HepG2 (cell line): Measurements from ENCODE around the gene JPT1. TPM values are rescaled to one million over a fixed set of nuclear protein-coding genes. Genes with fewer than 3 reads are reported as not detected.

Experiments used
- ATAC-seq: fragments of 200-7000 bp; cut with Tn5 transposase; 3 replicates; pipeline ENCODE4 v1.9.1; 2020; ENCODE audit warnings: mild to moderate bottlenecking, moderate library complexity
- BruUV-seq: library from RNA; stranded (reverse); fragments of 400-500 nt; replicated peaks from 2 replicates; lab custom pipeline; 2021; lab: Mats Ljungman, UMichigan
- CTCF ChIA-PET: fragments of 300-600 bp; formaldehyde crosslinking; extraction: SDS; loops from one replicate; lab custom pipeline; 2021; ENCODE audit warnings: low total read pairs, inconsistent platforms, low intra/inter-chr PET ratio; lab: Yijun Ruan, JAX
- POLR2A ChIA-PET: fragments of 350-600 bp; sonication (Branson Sonifier 250); formaldehyde crosslinking; loops from one replicate; lab custom pipeline; 2020; ENCODE audit warnings: antibody characterized with exemption, inconsistent platforms; lab: Yijun Ruan, JAX
- DNase-seq: peaks from one replicate; pipeline ENCODE4 v3.0.0-alpha.2; 2015; ENCODE audit warnings: low spot score
- FAIRE-seq: peaks from 3 replicates; lab custom pipeline; 2011; peaks lifted over from hg19 to GRCh38; lab: Jason Lieb, UNC
- H2AFZ ChIP-seq: one replicate; pipeline ENCODE4 v1.6.1; 2011; ENCODE audit warnings: low read length, inconsistent platforms
- H3K27ac ChIP-seq: fragments of 300-600 bp; 3 replicates; pipeline ENCODE4 v1.8.0; 2011; ENCODE audit warnings: mixed run types, mild to moderate bottlenecking, mixed read lengths, low read length, inconsistent platforms; ENCODE audit not compliant: insufficient read depth; ENCODE audit errors: extremely low read length
- H3K27me3 ChIP-seq, 2 experiments: fragments of 200-600 bp in 1 of 2; 2 replicates in 1 of 2; 3 replicates in 1 of 2; pipeline versions ENCODE4 v1.6.0 to v1.8.0; 2011; ENCODE audit warnings: low read length in 2 of 2, mild to moderate bottlenecking in 2 of 2, moderate library complexity in 2 of 2, inconsistent platforms in 1 of 2; ENCODE audit not compliant: insufficient read depth in 2 of 2, control insufficient read depth in 1 of 2
- H3K36me3 ChIP-seq, 2 experiments: fragments of 200-600 bp in 1 of 2; replicated peaks in 1 of 2; 2 replicates in 1 of 2; 3 replicates in 1 of 2; pipeline versions ENCODE4 v1.5.1 to v1.8.0; 2011; ENCODE audit warnings: low read length in 2 of 2, inconsistent platforms in 1 of 2; ENCODE audit not compliant: insufficient read depth in 2 of 2, control insufficient read depth in 1 of 2
- H3K4me1 ChIP-seq: 2 replicates; pipeline ENCODE4 v1.5.1; 2012; ENCODE audit warnings: low read length, inconsistent platforms; ENCODE audit not compliant: insufficient read depth
- H3K4me2 ChIP-seq: 2 replicates; pipeline ENCODE4 v1.6.0; 2011; ENCODE audit warnings: low read depth, low read length, inconsistent platforms
- H3K4me3 ChIP-seq, 3 experiments: fragments of 200-600 bp in 1 of 3; sonication (generic), shearing (Covaris generic) in 1 of 3; replicated peaks in 1 of 3; 2 replicates each; pipeline ENCODE4 v1.5.1; 2011 to 2016; ENCODE audit warnings: low read length in 3 of 3, inconsistent platforms in 2 of 3, low read depth in 2 of 3, mild to moderate bottlenecking in 2 of 3, control low read depth in 1 of 3, mixed read lengths in 1 of 3; ENCODE audit not compliant: insufficient read depth in 1 of 3
- H3K79me2 ChIP-seq: one replicate; pipeline ENCODE4 v1.6.1; 2011; ENCODE audit warnings: low read length, inconsistent platforms; ENCODE audit not compliant: insufficient read depth
- H3K9ac ChIP-seq: 2 replicates; pipeline ENCODE4 v1.6.0; 2011; ENCODE audit warnings: mild to moderate bottlenecking, low read depth, low read length, inconsistent platforms; ENCODE audit not compliant: insufficient read depth
- H3K9me3 ChIP-seq: 2 replicates; pipeline ENCODE4 v1.5.1; 2012; ENCODE audit warnings: mild to moderate bottlenecking, low read length
- H4K20me1 ChIP-seq: 2 replicates; pipeline ENCODE4 v1.6.0; 2011; ENCODE audit warnings: inconsistent platforms, mild to moderate bottlenecking, low read length, moderate library complexity; ENCODE audit not compliant: insufficient read depth
- CREB1 ChIP-seq, 2 experiments: fragments of 450-650 bp in 1 of 2; IDR thresholded peaks; 2 replicates each; pipeline ENCODE4 v1.6.1; 2016 to 2017; ENCODE audit warnings: control low read depth in 1 of 2, mild to moderate bottlenecking in 1 of 2, missing compliant biosample characterization in 1 of 2, missing genetic modification characterization in 1 of 2
- CSRNP1 ChIP-seq: sonication (generic); formaldehyde crosslinking; IDR thresholded peaks from 2 replicates; pipeline ENCODE4 v1.8.1; 2023; ENCODE audit warnings: mild to moderate bottlenecking, missing genetic modification reagents
- EEA1 ChIP-seq: sonication (generic); formaldehyde crosslinking; IDR thresholded peaks from 2 replicates; pipeline ENCODE4 v1.5.1; 2020; ENCODE audit warnings: mild to moderate bottlenecking, missing genetic modification reagents, borderline replicate concordance
- HMG20B ChIP-seq: conservative IDR thresholded peaks from 2 replicates; pipeline ENCODE4 v1.6.1; 2016; ENCODE audit warnings: missing genetic modification reagents, missing compliant biosample characterization
- MED13 ChIP-seq: sonication (generic); formaldehyde crosslinking; IDR thresholded peaks from 2 replicates; pipeline ENCODE4 v1.5.0; 2020; ENCODE audit warnings: missing genetic modification reagents
- PHF5A ChIP-seq: IDR thresholded peaks from one replicate; pipeline ENCODE4 v1.6.1; 2018; ENCODE audit warnings: low read depth, missing genetic modification reagents; ENCODE audit not compliant: unreplicated experiment
- SRY ChIP-seq: sonication (generic); formaldehyde crosslinking; IDR thresholded peaks from 2 replicates; pipeline ENCODE4 v1.8.0; 2022; ENCODE audit warnings: mild to moderate bottlenecking, missing genetic modification reagents
- TBP ChIP-seq: sonication (generic); formaldehyde crosslinking; IDR thresholded peaks from 2 replicates; pipeline ENCODE4 v1.5.0; 2020; ENCODE audit warnings: missing genetic modification reagents
- TOPORS ChIP-seq: sonication (generic); formaldehyde crosslinking; IDR thresholded peaks from 2 replicates; pipeline ENCODE4 v1.8.0; 2023; ENCODE audit warnings: mild to moderate bottlenecking, missing genetic modification reagents
- TP53 ChIP-seq: sonication (generic); formaldehyde crosslinking; conservative IDR thresholded peaks from 2 replicates; pipeline ENCODE4 v1.4.0; 2020; ENCODE audit warnings: missing genetic modification reagents
- ZNF605 ChIP-seq: sonication (generic); formaldehyde crosslinking; IDR thresholded peaks from 2 replicates; pipeline ENCODE4 v1.8.0; 2022; ENCODE audit warnings: mild to moderate bottlenecking, missing genetic modification reagents
- ZNF616 ChIP-seq: sonication (generic); formaldehyde crosslinking; IDR thresholded peaks from 2 replicates; pipeline ENCODE4 v1.5.0; 2020; ENCODE audit warnings: low read depth, mild to moderate bottlenecking, missing genetic modification reagents
- WGBS: methylation state at CpG from one replicate; pipeline ENCODE4 v1.1.6; 2017; ENCODE audit warnings: low lambda C conversion rate; 5-methylcytosine and 5-hydroxymethylcytosine counted together
- in situ Hi-C: cut with HindIII; loops from 2 replicates; pipeline ENCODE4 v1.10.0; 2017; ENCODE audit warnings: low pct_unique_long_range_greater_than_20kb; ENCODE audit not compliant: extremely low pct_ligation_motif_present
- intact Hi-C: fragments of 100-400 bp; cut with micrococcal nuclease; formaldehyde crosslinking; loops from one replicate; pipeline ENCODE4 v1.10.0; 2022; ENCODE audit not compliant: unreplicated experiment
- polyA plus RNA-seq, 8 experiments: library from polyadenylated mRNA; depleted of rRNA in 3 of 8; stranded (reverse) in 7 of 8; unstranded in 1 of 8; fragments of >200 nt; fragmentation: Illumina TruSeq in 4 of 8; extraction: Trizol in 4 of 8; gene quantifications; 2 replicates each; pipeline versions ENCODE4 v1.2.1 to v1.2.3, GENCODE V29; 2011 to 2016; ENCODE audit warnings: low read depth in 4 of 8, missing spikeins in 1 of 8, mixed read lengths in 1 of 8; ENCODE audit not compliant: insufficient read depth in 1 of 8
- total RNA-seq, 5 experiments: library from RNA; depleted of rRNA; stranded (reverse); fragments of >200 nt; fragmentation: Illumina TruSeq; extraction: Trizol; gene quantifications; 2 replicates each; pipeline ENCODE4 v1.2.3, GENCODE V29; 2016; ENCODE audit warnings: low read depth in 1 of 5
- TF ChIP-seq, protein P1 (sequence below): sonication (generic); formaldehyde crosslinking; IDR thresholded peaks from 2 replicates; pipeline ENCODE4 v1.5.0; 2020; ENCODE audit warnings: mild to moderate bottlenecking, low read depth, missing genetic modification reagents, borderline replicate concordance
- TF ChIP-seq, protein P2 (sequence below): sonication (generic); formaldehyde crosslinking; IDR thresholded peaks from 2 replicates; pipeline ENCODE4 v1.8.0; 2022; ENCODE audit warnings: missing genetic modification reagents, mild to moderate bottlenecking, inconsistent platforms, borderline replicate concordance

The JPT1 gene
- total and polyA plus RNA-seq, 2 of the 13 experiments (the other 11 are each of a cell fraction or from before 2014, with no cell fraction given), result 43.3 to 256 TPM

DNA sequence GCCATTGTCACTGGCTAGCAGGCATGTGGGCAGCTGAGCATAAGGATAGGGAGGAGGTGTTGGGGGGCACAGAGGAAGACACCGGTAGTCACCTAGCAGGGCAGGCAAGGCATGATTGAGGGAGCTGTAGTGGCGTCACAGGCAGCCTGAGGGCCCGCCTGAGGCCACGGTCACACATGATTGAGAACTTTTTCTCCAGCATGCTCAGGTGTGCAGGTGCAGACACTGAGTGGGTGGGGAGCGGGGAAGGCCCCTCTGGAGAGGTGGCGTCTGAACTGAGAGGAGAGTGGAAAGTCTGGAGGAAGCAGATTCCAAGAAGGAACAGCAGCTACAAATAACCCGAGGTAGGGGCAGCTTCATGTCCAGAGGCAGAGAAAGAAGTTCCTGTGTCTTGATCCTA, 55.5 kb downstream of the JPT1 start:
- Histone ChIP-seq H4K20me1 (no peaks in the 10 kb centered on the region), H2AFZ (no peak overlapping the region)
- in situ Hi-C loops, result no loop called here

GRCh38 chr17:75097865-75098264, 56.4 kb downstream of the JPT1 start:
- no peak overlapping the region for H3K9ac ChIP-seq
- no peak overlapping the region for H3K4me2 ChIP-seq
- CTCF ChIA-PET, result no interaction called here
- no peak overlapping the region for H3K4me3 ChIP-seq
- H4K20me1 ChIP-seq, result no peaks in the 10 kb centered on the region
- H3K27ac ChIP-seq, result no peak overlapping the region
- in situ Hi-C loops (no loop called here), intact Hi-C loops (no loop called here)
- H3K9me3 ChIP-seq, result no peaks in the 10 kb centered on the region
- FAIRE-seq (no peak), DNase-seq (no peak), ATAC-seq (no peak)
- H3K4me1 ChIP-seq, result peaks cover 44% of the 10 kb centered on the region
- H2AFZ ChIP-seq, result no peak overlapping the region
- H3K27me3 ChIP-seq, result peaks cover 3 to 17% of the 10 kb centered on the region in 2 experiments; a peak in 3 of 5 replicates
- no TSS peak for BruUV-seq
- POLR2A ChIA-PET, result interaction anchor here (1.1 kb wide), 1 partner anchor 12 kb away, joined by 4 read pairs; the partner anchor contains the start of gene ARMC7
- no peaks in the 10 kb centered on the region for H3K79me2 ChIP-seq
- WGBS, result 71% methylated on average over 7 of the region's 7 CpGs
- H3K36me3 ChIP-seq, result no peaks in the 10 kb centered on the region
- TF ChIP-seq ZNF605 (no peak), TP53 (CRISPR knock-in tag) (no peak), CSRNP1 (no peak), MED13 (CRISPR knock-in tag) (no peak), PHF5A (no peak)

More for the DNA sequence above, 55.5 kb downstream of the JPT1 start:
- peaks cover 3 to 10% of the 10 kb centered on the region in 2 experiments; a peak in 4 of 5 replicates for H3K27me3 ChIP-seq
- no peaks in the 10 kb centered on the region for H3K79me2 ChIP-seq
- H3K9me3 ChIP-seq, result no peaks in the 10 kb centered on the region
- ATAC-seq, result no peak
- ChIA-PET POLR2A (no interaction called here), CTCF (no interaction called here)
- H3K4me3 ChIP-seq, result no peak overlapping the region
- WGBS, result 69% methylated on average over 7 of the region's 7 CpGs
- no peaks in the 10 kb centered on the region for H3K36me3 ChIP-seq
- FAIRE-seq, result no peak
- TF ChIP-seq, protein P1, sequence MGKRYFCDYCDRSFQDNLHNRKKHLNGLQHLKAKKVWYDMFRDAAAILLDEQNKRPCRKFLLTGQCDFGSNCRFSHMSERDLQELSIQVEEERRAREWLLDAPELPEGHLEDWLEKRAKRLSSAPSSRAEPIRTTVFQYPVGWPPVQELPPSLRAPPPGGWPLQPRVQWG (CRISPR knock-in tag), result no peak
- TF ChIP-seq TOPORS (CRISPR knock-in tag) (no peak), EEA1 (CRISPR knock-in tag) (no peak), ZNF616 (no peak), SRY (CRISPR knock-in tag) (no peak), HMG20B (no peak), CREB1 (IDR thresholded peaks at IDR 0.05) (no peak), CREB1 (CRISPR knock-in tag; IDR thresholded peaks at IDR 0.05) (no peak), TBP (CRISPR knock-in tag) (no peak)
- TF ChIP-seq, protein P2, sequence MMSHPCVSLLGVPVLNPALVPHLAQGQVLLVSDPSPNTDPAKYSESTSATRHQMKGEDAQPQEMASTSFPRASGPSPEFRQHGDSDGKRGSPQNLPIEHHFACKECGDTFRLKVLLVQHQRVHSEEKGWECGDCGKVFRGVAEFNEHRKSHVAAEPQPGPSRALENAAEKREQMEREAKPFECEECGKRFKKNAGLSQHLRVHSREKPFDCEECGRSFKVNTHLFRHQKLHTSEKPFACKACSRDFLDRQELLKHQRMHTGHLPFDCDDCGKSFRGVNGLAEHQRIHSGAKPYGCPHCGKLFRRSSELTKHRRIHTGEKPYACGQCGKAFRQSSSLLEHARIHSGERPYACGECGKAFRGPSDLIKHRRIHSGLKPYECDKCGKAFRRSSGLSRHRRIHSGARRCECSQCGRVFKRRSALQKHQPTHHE (CRISPR knock-in tag), result no peak
- no peak for DNase-seq
- H3K4me1 ChIP-seq, result peaks cover 34% of the 10 kb centered on the region
- BruUV-seq, result no TSS peak
- intact Hi-C loops, result no loop called here
- H3K4me2 ChIP-seq, result no peak overlapping the region
- H3K9ac ChIP-seq, result no peak overlapping the region
- no peak overlapping the region for H3K27ac ChIP-seq
